Body of pancreas (tissue), 4 donors: Measurements from ENCODE around the gene ABCA1. TPM values are rescaled to one million over a fixed set of nuclear protein-coding genes. Genes with fewer than 3 reads are reported as not detected.

Experiments
- ATAC-seq: fragments of 150-250 bp; one replicate; pipeline ENCODE4 v1.9.1; 2016
- DNase-seq, 4 donors: peaks; one replicate each; pipeline ENCODE4 v3.0.0-alpha.2; 2019
- H3K27ac ChIP-seq, 4 donors: fragments of 200-600 bp; sonication (generic); 1 replicate in 3 of 4; 2 replicates in 1 of 4; pipeline versions ENCODE4 v1.5.1 to v1.6.1; 2016 to 2019; ENCODE audit warnings: mild to moderate bottlenecking in 1 of 4, mixed read lengths in 1 of 4, moderate library complexity in 1 of 4
- H3K27me3 ChIP-seq, 2 donors: fragments of 200-600 bp; sonication (generic); one replicate each; pipeline ENCODE4 v1.6.0; 2016; ENCODE audit warnings: mild to moderate bottlenecking in 1 of 2
- H3K36me3 ChIP-seq, 2 donors: fragments of 200-600 bp; sonication (generic); replicated peaks in 1 of 2; 2 replicates each; pipeline ENCODE4 v1.5.1; 2016; ENCODE audit warnings: low read depth in 2 of 2; ENCODE audit not compliant: insufficient read depth in 1 of 2
- H3K4me1 ChIP-seq: fragments of 200-600 bp; sonication (generic); one replicate; pipeline ENCODE4 v1.6.0; 2016
- H3K4me3 ChIP-seq, 2 donors: fragments of 200-600 bp; sonication (generic); 1 replicate in 1 of 2; 2 replicates in 1 of 2; pipeline ENCODE4 v1.5.1; 2016 to 2019
- H3K9me3 ChIP-seq, 3 donors: fragments of 200-600 bp; sonication (generic); 1 replicate in 2 of 3; 2 replicates in 1 of 3; pipeline ENCODE4 v1.5.1; 2016
- CTCF ChIP-seq, 7 experiments: fragments of 450-650 bp in 4 of 7; fragments of 200-600 bp in 3 of 7; sonication (generic) in 3 of 7; IDR thresholded peaks; one replicate each; pipeline ENCODE4 v1.5.1; 2016 to 2019; ENCODE audit warnings: antibody characterized with exemption in 7 of 7
- POLR2A ChIP-seq, 3 donors: fragments of 450-650 bp; IDR thresholded peaks; one replicate each; pipeline ENCODE4 v1.6.1; 2016; ENCODE audit warnings: antibody characterized with exemption in 3 of 3, mild to moderate bottlenecking in 2 of 3
- WGBS, 2 donors: methylation state at CpG; one replicate each; pipeline ENCODE4 v1.1.5; 2017; 5-methylcytosine and 5-hydroxymethylcytosine counted together
- intact Hi-C: fragments of 100-400 bp; cut with DNase I; formaldehyde crosslinking; loops from one replicate; pipeline ENCODE4 v1.15.1; 2023
- total RNA-seq, 2 donors: library from RNA; depleted of rRNA; stranded (reverse); fragments of >200 nt; gene quantifications; one replicate each; pipeline ENCODE4 v1.1.0, GENCODE V29; 2016

ABCA1 gene
- total RNA-seq, 2 donors from 2014 or later, result 18.1 to 18.9 TPM

GRCh38 chr9:104826079-104826775, 101.7 kb downstream of the ABCA1 start:
- intact Hi-C loops, result no loop called here
- peaks cover 4 to 59% of the 10 kb centered on the region in 2 donors for H3K36me3 ChIP-seq
- no peaks in the 10 kb centered on the region for H3K4me1 ChIP-seq
- H3K27me3 ChIP-seq, result no peaks in the 10 kb centered on the region
- no peak for TF ChIP-seq POLR2A (IDR thresholded peaks at IDR 0.05)
- TF ChIP-seq CTCF (IDR thresholded peaks at IDR 0.05), result no peak
- DNase-seq (no peak), ATAC-seq (no peak)
- H3K27ac ChIP-seq, result no peak overlapping the region
- WGBS, 2 donors, result 74 to 84% methylated on average over 3 of the region's 3 CpGs
- H3K9me3 ChIP-seq, result no peaks in the 10 kb centered on the region
- H3K4me3 ChIP-seq, result no peak overlapping the region

- WGBS, 2 donors, result 92 to 100% methylated on average over 3 to 4 of the region's 4 CpGs
- Histone ChIP-seq H3K4me3 (no peak overlapping the region), H3K27ac (no peak overlapping the region), H3K4me1 (no peaks in the 10 kb centered on the region), H3K27me3 (no peaks in the 10 kb centered on the region), H3K36me3 (peaks cover 4 to 38% of the 10 kb centered on the region in 2 donors), H3K9me3 (no peaks in the 10 kb centered on the region)
- TF ChIP-seq CTCF (IDR thresholded peaks at IDR 0.05) (no peak), POLR2A (IDR thresholded peaks at IDR 0.05) (no peak)
- ATAC-seq (no peak), DNase-seq (no peak)
- intact Hi-C loops, result no loop called here
These were observed 107.6 kb downstream of the ABCA1 start for GRCh38 chr9:104820336-104820735.

- DNase-seq (no peak), ATAC-seq (no peak)
- peaks cover 4 to 28% of the 10 kb centered on the region in 2 donors for H3K36me3 ChIP-seq
- 81 to 88% methylated on average over 3 of the region's 3 CpGs for WGBS, 2 donors
- no peaks in the 10 kb centered on the region for H3K27me3 ChIP-seq
- H3K27ac ChIP-seq, result no peak overlapping the region
- H3K9me3 ChIP-seq, result no peaks in the 10 kb centered on the region
- TF ChIP-seq CTCF (IDR thresholded peaks at IDR 0.05) (no peak), POLR2A (IDR thresholded peaks at IDR 0.05) (no peak)
- H3K4me1 ChIP-seq, result no peaks in the 10 kb centered on the region
- intact Hi-C loops, result no loop called here
- H3K4me3 ChIP-seq, result no peak overlapping the region
These were observed 108.9 kb downstream of the ABCA1 start for GRCh38 chr9:104819033-104819432.

GRCh38 chr9:104817437-104817836, 110.5 kb downstream of the ABCA1 start:
- peak; percentile 30 for ATAC-seq
- H3K27me3 ChIP-seq, result no peaks in the 10 kb centered on the region
- TF ChIP-seq POLR2A (IDR thresholded peaks at IDR 0.05) (no peak), CTCF (IDR thresholded peaks at IDR 0.05) (no peak)
- intact Hi-C loops, result no loop called here
- H3K27ac ChIP-seq, result no peak overlapping the region
- peaks cover 0 to 18% of the 10 kb centered on the region in 2 donors for H3K36me3 ChIP-seq
- H3K4me3 ChIP-seq, result no peak overlapping the region
- peak in 1 of 4 donors; percentile 37 for DNase-seq
- peaks cover 2% of the 10 kb centered on the region for H3K4me1 ChIP-seq
- H3K9me3 ChIP-seq, result no peaks in the 10 kb centered on the region
- WGBS, 2 donors, result 57 to 62% methylated on average over 7 of the region's 7 CpGs
